GM12892 (cell line): Measurements from ENCODE around the gene NDST4.

Experiments
- POLR2A ChIP-seq: IDR thresholded peaks from 2 replicates; pipeline ENCODE4 v1.6.1; 2011; ENCODE audit warnings: low read depth, low read length, control low read depth
- POLR2AphosphoS5 ChIP-seq: IDR thresholded peaks from 2 replicates; pipeline ENCODE4 v1.6.1; 2011; ENCODE audit warnings: low read depth, low read length, control low read depth
- TAF1 ChIP-seq: IDR thresholded peaks from 2 replicates; pipeline ENCODE4 v1.6.1; 2011; ENCODE audit warnings: low read depth, mild to moderate bottlenecking, control low read depth, low read length, borderline replicate concordance

GRCh38 chr4:115076691-115077090 lies 36.7 kb downstream of the NDST4 start:
- TF ChIP-seq POLR2AphosphoS5 (no peak), POLR2A (no peak), TAF1 (no peak)
